ENCODE measurements around the gene COMP. TPM values are rescaled to one million over a fixed set of nuclear protein-coding genes. Genes with fewer than 3 reads are reported as not detected.

The COMP gene
- total and polyA plus RNA-seq, 10 of the 15 experiments (the other 5 are each of a cell fraction or from before 2014, with no cell fraction given): 0.17 TPM; not detected in 9

DNA sequence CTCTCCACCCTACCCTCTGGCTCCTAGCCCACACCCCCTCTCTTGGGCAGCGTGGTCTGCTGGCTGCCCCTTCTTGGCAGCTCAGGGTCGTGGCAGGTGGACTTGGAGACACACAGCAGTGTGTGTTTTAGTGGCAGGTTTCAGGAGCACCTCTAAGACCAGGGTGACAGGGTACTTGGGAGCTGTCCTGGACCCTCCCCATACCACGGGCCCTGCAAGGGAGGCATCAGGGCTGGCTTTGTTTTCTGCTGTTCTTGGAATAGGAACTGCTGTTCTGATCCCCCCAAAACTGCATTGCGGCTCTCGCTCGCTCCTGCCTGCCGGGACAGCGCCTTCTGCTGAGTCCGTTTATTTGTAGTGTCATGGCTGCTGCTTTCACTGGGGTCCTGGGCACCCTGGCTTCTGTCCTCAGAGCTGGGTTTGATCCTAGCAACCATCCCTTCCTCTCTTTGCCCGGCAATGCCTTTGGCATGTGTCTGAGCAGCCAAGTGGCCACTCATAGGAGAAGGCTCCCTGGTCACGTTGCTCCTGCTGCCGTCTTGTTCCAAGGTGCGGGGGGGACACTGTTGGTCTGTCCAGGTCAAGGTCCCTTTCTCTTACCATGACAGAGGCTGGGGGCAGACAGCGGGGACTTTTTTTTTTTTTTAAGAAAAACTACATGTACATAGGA, 12.1 kb downstream of the COMP start (continued):
- TF ChIP-seq, protein P1, sequence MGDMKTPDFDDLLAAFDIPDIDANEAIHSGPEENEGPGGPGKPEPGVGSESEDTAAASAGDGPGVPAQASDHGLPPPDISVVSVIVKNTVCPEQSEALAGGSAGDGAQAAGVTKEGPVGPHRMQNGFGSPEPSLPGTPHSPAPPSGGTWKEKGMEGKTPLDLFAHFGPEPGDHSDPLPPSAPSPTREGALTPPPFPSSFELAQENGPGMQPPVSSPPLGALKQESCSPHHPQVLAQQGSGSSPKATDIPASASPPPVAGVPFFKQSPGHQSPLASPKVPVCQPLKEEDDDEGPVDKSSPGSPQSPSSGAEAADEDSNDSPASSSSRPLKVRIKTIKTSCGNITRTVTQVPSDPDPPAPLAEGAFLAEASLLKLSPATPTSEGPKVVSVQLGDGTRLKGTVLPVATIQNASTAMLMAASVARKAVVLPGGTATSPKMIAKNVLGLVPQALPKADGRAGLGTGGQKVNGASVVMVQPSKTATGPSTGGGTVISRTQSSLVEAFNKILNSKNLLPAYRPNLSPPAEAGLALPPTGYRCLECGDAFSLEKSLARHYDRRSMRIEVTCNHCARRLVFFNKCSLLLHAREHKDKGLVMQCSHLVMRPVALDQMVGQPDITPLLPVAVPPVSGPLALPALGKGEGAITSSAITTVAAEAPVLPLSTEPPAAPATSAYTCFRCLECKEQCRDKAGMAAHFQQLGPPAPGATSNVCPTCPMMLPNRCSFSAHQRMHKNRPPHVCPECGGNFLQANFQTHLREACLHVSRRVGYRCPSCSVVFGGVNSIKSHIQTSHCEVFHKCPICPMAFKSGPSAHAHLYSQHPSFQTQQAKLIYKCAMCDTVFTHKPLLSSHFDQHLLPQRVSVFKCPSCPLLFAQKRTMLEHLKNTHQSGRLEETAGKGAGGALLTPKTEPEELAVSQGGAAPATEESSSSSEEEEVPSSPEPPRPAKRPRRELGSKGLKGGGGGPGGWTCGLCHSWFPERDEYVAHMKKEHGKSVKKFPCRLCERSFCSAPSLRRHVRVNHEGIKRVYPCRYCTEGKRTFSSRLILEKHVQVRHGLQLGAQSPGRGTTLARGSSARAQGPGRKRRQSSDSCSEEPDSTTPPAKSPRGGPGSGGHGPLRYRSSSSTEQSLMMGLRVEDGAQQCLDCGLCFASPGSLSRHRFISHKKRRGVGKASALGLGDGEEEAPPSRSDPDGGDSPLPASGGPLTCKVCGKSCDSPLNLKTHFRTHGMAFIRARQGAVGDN (IDR thresholded peaks at IDR 0.05): no peak

- no TSS peak for BruUV-seq (replicated peaks)
- ATAC-seq: no peak
- CTCF ChIA-PET: no interaction called here
- TF ChIP-seq, protein P2, sequence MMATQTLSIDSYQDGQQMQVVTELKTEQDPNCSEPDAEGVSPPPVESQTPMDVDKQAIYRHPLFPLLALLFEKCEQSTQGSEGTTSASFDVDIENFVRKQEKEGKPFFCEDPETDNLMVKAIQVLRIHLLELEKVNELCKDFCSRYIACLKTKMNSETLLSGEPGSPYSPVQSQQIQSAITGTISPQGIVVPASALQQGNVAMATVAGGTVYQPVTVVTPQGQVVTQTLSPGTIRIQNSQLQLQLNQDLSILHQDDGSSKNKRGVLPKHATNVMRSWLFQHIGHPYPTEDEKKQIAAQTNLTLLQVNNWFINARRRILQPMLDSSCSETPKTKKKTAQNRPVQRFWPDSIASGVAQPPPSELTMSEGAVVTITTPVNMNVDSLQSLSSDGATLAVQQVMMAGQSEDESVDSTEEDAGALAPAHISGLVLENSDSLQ (IDR thresholded peaks at IDR 0.05): no peak
- TF ChIP-seq CHD4 (IDR thresholded peaks at IDR 0.05): no peak
- TF ChIP-seq PML (IDR thresholded peaks at IDR 0.05; ENCODE audit: low read length): no peak
- TF ChIP-seq, protein P3, sequence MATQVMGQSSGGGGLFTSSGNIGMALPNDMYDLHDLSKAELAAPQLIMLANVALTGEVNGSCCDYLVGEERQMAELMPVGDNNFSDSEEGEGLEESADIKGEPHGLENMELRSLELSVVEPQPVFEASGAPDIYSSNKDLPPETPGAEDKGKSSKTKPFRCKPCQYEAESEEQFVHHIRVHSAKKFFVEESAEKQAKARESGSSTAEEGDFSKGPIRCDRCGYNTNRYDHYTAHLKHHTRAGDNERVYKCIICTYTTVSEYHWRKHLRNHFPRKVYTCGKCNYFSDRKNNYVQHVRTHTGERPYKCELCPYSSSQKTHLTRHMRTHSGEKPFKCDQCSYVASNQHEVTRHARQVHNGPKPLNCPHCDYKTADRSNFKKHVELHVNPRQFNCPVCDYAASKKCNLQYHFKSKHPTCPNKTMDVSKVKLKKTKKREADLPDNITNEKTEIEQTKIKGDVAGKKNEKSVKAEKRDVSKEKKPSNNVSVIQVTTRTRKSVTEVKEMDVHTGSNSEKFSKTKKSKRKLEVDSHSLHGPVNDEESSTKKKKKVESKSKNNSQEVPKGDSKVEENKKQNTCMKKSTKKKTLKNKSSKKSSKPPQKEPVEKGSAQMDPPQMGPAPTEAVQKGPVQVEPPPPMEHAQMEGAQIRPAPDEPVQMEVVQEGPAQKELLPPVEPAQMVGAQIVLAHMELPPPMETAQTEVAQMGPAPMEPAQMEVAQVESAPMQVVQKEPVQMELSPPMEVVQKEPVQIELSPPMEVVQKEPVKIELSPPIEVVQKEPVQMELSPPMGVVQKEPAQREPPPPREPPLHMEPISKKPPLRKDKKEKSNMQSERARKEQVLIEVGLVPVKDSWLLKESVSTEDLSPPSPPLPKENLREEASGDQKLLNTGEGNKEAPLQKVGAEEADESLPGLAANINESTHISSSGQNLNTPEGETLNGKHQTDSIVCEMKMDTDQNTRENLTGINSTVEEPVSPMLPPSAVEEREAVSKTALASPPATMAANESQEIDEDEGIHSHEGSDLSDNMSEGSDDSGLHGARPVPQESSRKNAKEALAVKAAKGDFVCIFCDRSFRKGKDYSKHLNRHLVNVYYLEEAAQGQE (IDR thresholded peaks at IDR 0.05; ENCODE audit: low read depth, low read length): no peak
- TF ChIP-seq, protein P4, sequence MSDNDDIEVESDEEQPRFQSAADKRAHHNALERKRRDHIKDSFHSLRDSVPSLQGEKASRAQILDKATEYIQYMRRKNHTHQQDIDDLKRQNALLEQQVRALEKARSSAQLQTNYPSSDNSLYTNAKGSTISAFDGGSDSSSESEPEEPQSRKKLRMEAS (IDR thresholded peaks at IDR 0.05; ENCODE audit: low read depth, low read length): no peak
- TF ChIP-seq, protein P1 (IDR thresholded peaks at IDR 0.05): no peak
Measured at GRCh38 chr19:18778076-18778389, 13.1 kb downstream of the COMP start.

More at GRCh38 chr19:18778076-18778389, 13.1 kb downstream of the COMP start:
- ChIA-PET POLR2A (no interaction called here), RAD21 (ENCODE audit: unreplicated experiment) (no interaction called here), SMC1A (ENCODE audit: uncharacterized antibody, unreplicated experiment) (no interaction called here)
- 72% methylated on average over 10 of the region's 11 CpGs for WGBS (ENCODE audit: insufficient coverage, insufficient replicate concordance, low lambda C conversion rate, missing lambda C conversion rate)
- no peak for DNase-seq (ENCODE audit: low read depth, low spot score)
- no peak overlapping the region for H3K4me2 ChIP-seq (ENCODE audit: control insufficient read depth, insufficient read depth)
- no peak overlapping the region for H3K9ac ChIP-seq (ENCODE audit: control insufficient read depth, insufficient read depth, low read length)
- H3K9me3 ChIP-seq (replicated peaks; ENCODE audit: control insufficient read depth, insufficient read depth, low read length): no peaks in the 10 kb centered on the region
- H4K20me1 ChIP-seq (ENCODE audit: control insufficient read depth, insufficient read depth): no peaks in the 10 kb centered on the region
- no peak overlapping the region for H3K4me3 ChIP-seq
- intact Hi-C loops (cut with micrococcal nuclease; ENCODE audit: unreplicated experiment): no loop called here
- H2AFZ ChIP-seq (ENCODE audit: control insufficient read depth, low read depth, low read length): no peak overlapping the region
- no peaks in the 10 kb centered on the region for H3K4me1 ChIP-seq (ENCODE audit: control insufficient read depth, insufficient read depth, low read length)
- H3K27ac ChIP-seq (ENCODE audit: control insufficient read depth, insufficient read depth): no peak overlapping the region
- in situ Hi-C loops (cut with MboI): no loop called here
- H3K79me2 ChIP-seq (ENCODE audit: control insufficient read depth, insufficient read depth, low read length): no peaks in the 10 kb centered on the region
- no peak for FAIRE-seq
- H3K27me3 ChIP-seq (replicated peaks in 1 of 2; ENCODE audit: control insufficient read depth in 2 of 2, insufficient read depth in 2 of 2, low read length in 1 of 2): no peaks in the 10 kb centered on the region; a peak in 1 of 4 replicates
- H3K36me3 ChIP-seq (ENCODE audit: control insufficient read depth in 2 of 2, insufficient read depth in 2 of 2, low read length in 1 of 2): no peaks in the 10 kb centered on the region

Measured in GM12878 (cell line).